ENCODE data around the gene FSIP1.

Gene FSIP1

DNA sequence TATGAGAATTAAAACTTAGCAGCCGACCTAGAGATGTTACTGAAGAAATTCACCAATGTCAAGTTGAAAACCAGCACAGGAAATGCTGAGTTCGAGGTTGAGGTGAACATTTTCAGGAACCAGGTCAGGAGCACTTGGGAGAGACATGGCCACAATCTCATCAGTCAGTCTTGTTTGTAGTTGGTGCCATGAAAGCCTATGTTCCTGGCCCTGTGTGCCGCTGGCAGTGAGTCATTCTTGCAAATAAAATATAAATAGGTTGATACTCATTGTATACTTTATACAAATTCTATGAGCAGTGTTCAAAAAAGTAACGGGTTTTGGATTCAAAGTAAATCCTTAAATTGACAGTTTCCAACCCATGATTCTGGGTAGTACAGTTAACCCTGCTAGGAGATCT is 1.5 kb upstream of the FSIP1 start:
- Histone ChIP-seq H3K27me3 (ENCODE audit: control insufficient read depth in 1 of 2, insufficient read depth in 2 of 2, low read length in 2 of 2) (no peaks in the 10 kb centered on the region), H3K9me3 (ENCODE audit: control insufficient read depth in 2 of 2, low read length in 2 of 2) (no peaks in the 10 kb centered on the region), H3K4me3 (ENCODE audit: low read length in 2 of 2) (peak overlapping the region in 1 of 2 donors; percentile 89), H3K27ac (ENCODE audit: low read length) (peak overlapping the region; percentile 37), H3K4me1 (ENCODE audit: control insufficient read depth, insufficient read depth, low read length) (peaks cover 10% of the 10 kb centered on the region), H3K9ac (ENCODE audit: low read length in 2 of 2) (no peak overlapping the region), H3K36me3 (ENCODE audit: control insufficient read depth in 2 of 2, insufficient read depth in 2 of 2, low read length in 2 of 2) (no peaks in the 10 kb centered on the region)

DNA sequence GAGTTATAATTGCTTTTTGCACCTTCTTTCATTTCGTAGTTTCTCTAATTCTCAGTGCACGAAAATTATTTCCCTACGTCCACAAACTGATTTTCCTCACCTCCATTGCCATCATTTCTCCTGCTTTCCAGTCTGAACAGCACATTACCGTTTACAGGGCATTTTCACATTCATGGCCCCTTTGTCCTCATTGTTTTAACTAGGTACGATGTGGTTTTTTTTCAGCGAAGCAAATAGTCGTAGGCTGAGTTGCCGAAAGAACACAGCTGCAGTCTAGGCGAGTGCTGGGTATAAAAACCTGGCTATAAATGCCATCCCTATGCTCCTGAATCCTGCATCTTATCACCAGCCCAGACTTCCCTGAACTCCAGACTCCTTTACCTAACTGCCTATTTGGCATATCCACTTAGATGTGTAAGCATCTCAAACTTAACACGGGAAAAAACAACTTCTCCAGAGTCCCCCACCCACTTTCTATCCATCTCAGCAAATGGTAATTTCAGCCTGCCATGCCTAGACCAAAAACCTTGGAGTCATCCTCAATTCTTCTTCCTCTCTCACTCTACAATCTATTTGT is 691 bp upstream of the FSIP1 start:
- peaks cover 10% of the 10 kb centered on the region for H3K4me1 ChIP-seq (ENCODE audit: control insufficient read depth, insufficient read depth, low read length)
- H3K9ac ChIP-seq (ENCODE audit: low read length in 2 of 2) = peak overlapping the region; percentile 84 to 86
- H3K36me3 ChIP-seq (ENCODE audit: control insufficient read depth in 2 of 2, insufficient read depth in 2 of 2, low read length in 2 of 2) = no peaks in the 10 kb centered on the region
- H3K27me3 ChIP-seq (ENCODE audit: control insufficient read depth in 1 of 2, insufficient read depth in 2 of 2, low read length in 2 of 2) = no peaks in the 10 kb centered on the region
- no peaks in the 10 kb centered on the region for H3K9me3 ChIP-seq (ENCODE audit: control insufficient read depth in 2 of 2, low read length in 2 of 2)
- H3K27ac ChIP-seq (ENCODE audit: low read length) = peak overlapping the region; percentile 58
- H3K4me3 ChIP-seq (ENCODE audit: low read length in 2 of 2) = peak overlapping the region; percentile 89 to 94

DNA sequence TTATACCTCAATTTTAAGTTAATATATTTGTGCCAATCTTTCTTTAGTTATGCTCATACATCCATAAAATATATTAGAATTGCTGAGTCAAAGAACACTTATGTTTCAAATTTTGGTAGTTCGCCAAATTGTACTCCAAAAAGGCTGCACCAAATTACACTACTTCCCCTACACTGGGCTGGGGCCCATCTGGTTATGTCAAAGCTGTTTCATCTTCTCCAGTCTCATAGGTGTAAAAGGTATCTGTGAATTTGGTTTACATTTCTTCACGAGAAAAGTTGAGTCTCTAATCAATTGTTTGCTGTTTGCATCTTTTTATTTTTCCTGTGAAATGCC is 706 bp downstream of the FSIP1 start:
- peaks cover 10% of the 10 kb centered on the region for H3K4me1 ChIP-seq (ENCODE audit: control insufficient read depth, insufficient read depth, low read length)
- H3K4me3 ChIP-seq (ENCODE audit: low read length in 2 of 2) = peak overlapping the region; percentile 65 to 89
- H3K9me3 ChIP-seq (ENCODE audit: control insufficient read depth in 2 of 2, low read length in 2 of 2) = no peaks in the 10 kb centered on the region
- H3K9ac ChIP-seq (ENCODE audit: low read length in 2 of 2) = no peak overlapping the region
- peak overlapping the region; percentile 58 for H3K27ac ChIP-seq (ENCODE audit: low read length)
- no peaks in the 10 kb centered on the region for H3K36me3 ChIP-seq (ENCODE audit: control insufficient read depth in 2 of 2, insufficient read depth in 2 of 2, low read length in 2 of 2)
- no peaks in the 10 kb centered on the region for H3K27me3 ChIP-seq (ENCODE audit: control insufficient read depth in 1 of 2, insufficient read depth in 2 of 2, low read length in 2 of 2)

DNA sequence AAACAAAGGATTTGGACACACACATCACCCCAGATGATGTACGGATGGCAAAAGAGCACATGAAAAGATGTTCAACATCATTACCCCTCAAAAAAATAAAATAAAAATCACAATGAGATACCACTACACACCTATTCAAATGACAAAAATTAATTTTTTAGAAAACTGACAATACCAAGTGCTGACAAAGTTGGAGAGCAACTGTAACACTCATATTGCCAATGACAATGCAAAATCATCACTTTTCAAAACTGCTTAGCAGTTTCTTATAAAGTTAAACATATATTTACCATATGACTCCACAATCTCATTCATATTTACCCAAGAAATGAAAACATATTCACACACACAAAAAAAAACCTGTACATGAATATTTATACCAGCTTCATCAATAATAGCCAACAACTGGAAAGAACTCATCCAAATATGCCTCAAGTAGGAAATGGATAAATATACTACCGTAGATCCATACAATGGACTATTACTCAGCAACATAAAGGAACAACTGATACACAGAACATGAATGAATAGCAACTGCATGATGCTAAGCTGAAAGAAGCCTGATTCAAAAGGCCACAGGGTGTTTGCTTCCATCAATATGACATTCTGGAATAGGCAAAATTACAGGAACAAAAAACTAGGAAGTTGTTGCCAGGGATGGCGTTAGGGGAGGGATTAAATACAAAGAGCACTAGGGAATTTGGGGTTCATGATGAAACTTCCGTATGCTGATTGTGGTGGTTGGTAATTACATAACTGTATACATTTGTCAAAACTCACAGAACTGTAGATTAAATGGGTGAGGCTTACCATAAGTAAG is 1.3 kb downstream of the FSIP1 start:
- no peaks in the 10 kb centered on the region for H3K27me3 ChIP-seq (ENCODE audit: control insufficient read depth in 1 of 2, insufficient read depth in 2 of 2, low read length in 2 of 2)
- H3K9me3 ChIP-seq (ENCODE audit: control insufficient read depth in 2 of 2, low read length in 2 of 2) = no peaks in the 10 kb centered on the region
- no peak overlapping the region for H3K27ac ChIP-seq (ENCODE audit: low read length)
- peaks cover 10% of the 10 kb centered on the region for H3K4me1 ChIP-seq (ENCODE audit: control insufficient read depth, insufficient read depth, low read length)
- H3K9ac ChIP-seq (ENCODE audit: low read length in 2 of 2) = no peak overlapping the region
- H3K36me3 ChIP-seq (ENCODE audit: control insufficient read depth in 2 of 2, insufficient read depth in 2 of 2, low read length in 2 of 2) = no peaks in the 10 kb centered on the region
- H3K4me3 ChIP-seq (ENCODE audit: low read length in 2 of 2) = no peak overlapping the region

DNA sequence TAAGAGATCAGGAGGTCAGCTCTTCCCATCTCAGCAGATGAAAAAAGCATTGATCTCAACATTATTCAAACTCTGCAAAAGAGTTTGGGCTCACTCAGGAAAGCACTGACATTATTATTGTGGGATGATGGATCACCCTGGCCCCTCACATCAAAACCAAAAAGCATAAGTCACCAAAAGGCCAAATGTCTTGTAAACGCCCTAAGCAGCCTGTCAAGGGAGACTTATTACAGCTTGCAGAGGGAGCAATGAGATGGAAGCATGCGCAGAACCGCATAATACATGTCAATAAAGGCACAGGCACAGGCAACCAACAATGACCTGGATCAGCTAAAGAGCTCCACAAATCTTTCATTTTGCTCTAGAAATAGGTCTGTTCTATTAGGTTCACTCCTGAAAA is 4.6 kb downstream of the FSIP1 start:
- no peaks in the 10 kb centered on the region for H3K4me1 ChIP-seq (ENCODE audit: control insufficient read depth, insufficient read depth, low read length)
- no peaks in the 10 kb centered on the region for H3K36me3 ChIP-seq (ENCODE audit: control insufficient read depth in 2 of 2, insufficient read depth in 2 of 2, low read length in 2 of 2)
- no peaks in the 10 kb centered on the region for H3K27me3 ChIP-seq (ENCODE audit: control insufficient read depth in 1 of 2, insufficient read depth in 2 of 2, low read length in 2 of 2)
- no peak overlapping the region for H3K4me3 ChIP-seq (ENCODE audit: low read length in 2 of 2)
- H3K9ac ChIP-seq (ENCODE audit: low read length in 2 of 2) = no peak overlapping the region
- H3K9me3 ChIP-seq (ENCODE audit: control insufficient read depth in 2 of 2, low read length in 2 of 2) = no peaks in the 10 kb centered on the region
- no peak overlapping the region for H3K27ac ChIP-seq (ENCODE audit: low read length)

DNA sequence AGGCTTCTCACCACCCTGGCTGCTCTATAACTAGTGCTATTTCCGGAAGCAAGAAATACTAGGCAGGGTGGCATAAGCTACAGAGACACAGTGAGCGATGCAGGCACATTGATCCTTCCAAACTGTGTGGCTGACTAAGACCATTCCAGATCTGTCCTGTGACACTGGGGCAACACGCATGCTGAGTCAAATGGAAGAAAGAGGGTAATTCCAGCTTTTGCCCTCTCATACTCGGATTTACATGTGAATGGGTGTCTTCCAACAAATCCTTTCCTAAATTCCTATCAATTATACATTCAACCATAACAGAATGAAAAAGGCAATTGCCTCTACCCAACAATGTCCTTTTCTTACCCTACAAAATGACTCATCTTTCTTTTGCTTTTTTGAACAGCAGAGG is 5.1 kb downstream of the FSIP1 start:
- H3K4me3 ChIP-seq (ENCODE audit: low read length in 2 of 2) = no peak overlapping the region
- H3K9ac ChIP-seq (ENCODE audit: low read length in 2 of 2) = no peak overlapping the region
- H3K4me1 ChIP-seq (ENCODE audit: control insufficient read depth, insufficient read depth, low read length) = no peaks in the 10 kb centered on the region
- H3K36me3 ChIP-seq (ENCODE audit: control insufficient read depth in 2 of 2, insufficient read depth in 2 of 2, low read length in 2 of 2) = no peaks in the 10 kb centered on the region
- no peaks in the 10 kb centered on the region for H3K9me3 ChIP-seq (ENCODE audit: control insufficient read depth in 2 of 2, low read length in 2 of 2)
- no peak overlapping the region for H3K27ac ChIP-seq (ENCODE audit: low read length)
- H3K27me3 ChIP-seq (ENCODE audit: control insufficient read depth in 1 of 2, insufficient read depth in 2 of 2, low read length in 2 of 2) = no peaks in the 10 kb centered on the region

DNA sequence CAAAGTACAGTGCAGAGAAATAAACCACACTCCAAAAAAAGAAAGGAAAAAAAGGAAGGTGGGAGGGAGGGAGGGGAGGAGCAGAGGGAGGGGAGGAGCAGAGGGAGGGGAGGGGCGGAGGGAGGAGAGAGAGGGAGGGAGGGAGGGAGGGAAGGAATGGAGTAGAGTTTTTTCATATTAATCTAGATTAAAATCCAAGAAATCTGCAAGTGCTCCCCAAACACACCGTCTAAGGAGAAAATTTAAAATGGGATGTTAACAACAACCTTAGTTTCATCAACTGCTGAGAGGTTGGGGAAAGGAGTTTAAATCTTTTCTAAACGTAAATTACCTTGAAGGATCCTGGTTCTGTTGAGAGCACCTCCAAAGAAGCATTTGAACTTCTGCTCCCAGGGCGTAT is 6.6 kb downstream of the FSIP1 start:
- no peaks in the 10 kb centered on the region for H3K27me3 ChIP-seq (ENCODE audit: control insufficient read depth in 1 of 2, insufficient read depth in 2 of 2, low read length in 2 of 2)
- H3K4me3 ChIP-seq (ENCODE audit: low read length in 2 of 2) = no peak overlapping the region
- no peak overlapping the region for H3K9ac ChIP-seq (ENCODE audit: low read length in 2 of 2)
- no peaks in the 10 kb centered on the region for H3K36me3 ChIP-seq (ENCODE audit: control insufficient read depth in 2 of 2, insufficient read depth in 2 of 2, low read length in 2 of 2)
- no peak overlapping the region for H3K27ac ChIP-seq (ENCODE audit: low read length)
- peaks cover 4% of the 10 kb centered on the region for H3K4me1 ChIP-seq (ENCODE audit: control insufficient read depth, insufficient read depth, low read length)
- no peaks in the 10 kb centered on the region for H3K9me3 ChIP-seq (ENCODE audit: control insufficient read depth in 2 of 2, low read length in 2 of 2)

DNA sequence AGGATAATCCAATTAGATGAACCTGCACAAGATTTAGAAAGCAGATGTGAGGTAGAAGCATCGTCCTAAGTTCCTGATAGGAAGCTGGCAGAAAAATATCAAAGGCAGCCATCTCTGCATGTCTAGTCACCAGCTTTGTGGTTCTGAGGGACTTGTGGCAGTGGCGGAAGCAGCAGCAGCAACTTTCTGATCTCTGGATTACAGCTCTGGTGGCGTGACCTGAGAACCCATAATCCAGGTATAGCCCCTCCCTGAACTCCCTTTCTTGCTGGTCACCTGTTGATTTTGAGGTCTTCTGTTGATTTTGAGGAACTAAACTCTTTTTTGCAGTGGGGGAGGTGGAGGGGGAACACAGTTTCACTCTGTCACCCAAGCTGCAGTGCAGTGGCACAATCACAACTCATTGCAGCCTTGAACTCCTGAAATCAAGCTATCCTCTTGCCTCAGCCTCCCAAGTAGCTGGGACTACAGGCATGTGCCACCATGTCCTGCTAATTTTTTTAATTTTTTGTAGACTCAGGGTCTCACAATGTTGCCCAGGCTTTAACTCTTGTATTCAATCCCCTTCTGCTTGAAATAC is 7.9 kb downstream of the FSIP1 start:
- Histone ChIP-seq H3K27me3 (ENCODE audit: control insufficient read depth in 1 of 2, insufficient read depth in 2 of 2, low read length in 2 of 2) (no peaks in the 10 kb centered on the region), H3K36me3 (ENCODE audit: control insufficient read depth in 2 of 2, insufficient read depth in 2 of 2, low read length in 2 of 2) (no peaks in the 10 kb centered on the region), H3K27ac (ENCODE audit: low read length) (no peak overlapping the region), H3K4me3 (ENCODE audit: low read length in 2 of 2) (no peak overlapping the region), H3K9me3 (ENCODE audit: control insufficient read depth in 2 of 2, low read length in 2 of 2) (no peaks in the 10 kb centered on the region), H3K9ac (ENCODE audit: low read length in 2 of 2) (no peak overlapping the region), H3K4me1 (ENCODE audit: control insufficient read depth, insufficient read depth, low read length) (peaks cover 4% of the 10 kb centered on the region)

DNA sequence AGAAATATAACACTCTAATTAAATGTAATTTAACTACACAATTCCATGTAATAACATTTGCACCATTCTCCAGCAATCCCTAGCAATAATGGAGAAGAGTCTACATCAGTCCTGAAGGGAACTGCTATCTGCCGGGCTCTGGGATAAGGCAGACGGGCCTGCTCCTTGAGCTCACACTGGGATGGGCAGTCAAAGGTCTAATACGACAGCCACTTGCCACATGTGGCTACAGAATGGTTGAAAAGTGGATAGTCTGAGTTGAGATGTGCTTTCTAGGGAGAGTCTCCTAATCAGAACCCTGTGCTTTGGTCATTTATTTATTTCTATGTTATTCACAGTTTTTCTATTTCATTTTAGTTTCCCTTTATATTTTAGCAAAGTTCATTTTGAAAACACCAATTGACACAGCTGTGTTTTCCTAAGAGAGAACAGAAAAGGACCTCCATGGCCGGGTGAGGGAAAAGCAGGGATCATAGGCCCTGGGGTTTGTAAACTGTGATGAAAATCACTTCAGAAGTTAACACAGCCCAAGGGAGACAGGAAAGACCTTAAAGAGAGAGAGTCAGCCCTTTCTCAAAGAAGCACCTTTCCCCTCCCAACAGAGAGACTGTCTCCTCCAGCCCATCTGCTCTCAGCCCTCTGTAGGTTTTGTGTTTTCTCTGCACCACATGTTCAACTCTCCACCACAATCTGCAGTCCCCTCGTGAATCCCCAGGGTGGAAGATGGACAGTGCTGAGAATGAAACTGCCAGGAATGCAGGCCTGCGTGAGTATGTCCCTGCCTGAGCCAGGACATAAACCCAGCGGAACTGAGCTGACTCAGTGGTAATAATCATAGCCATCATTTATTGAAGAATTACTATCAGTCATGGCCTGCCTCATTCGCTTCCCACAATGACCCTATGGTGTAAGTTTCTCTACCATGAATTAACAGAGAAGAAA is 11.6 kb downstream of the FSIP1 start:
- H3K27ac ChIP-seq (ENCODE audit: low read length) = peak overlapping the region; percentile 73
- H3K9ac ChIP-seq (ENCODE audit: low read length in 2 of 2) = peak overlapping the region; percentile 58 to 73
- H3K4me1 ChIP-seq (ENCODE audit: control insufficient read depth, insufficient read depth, low read length) = peaks cover 4% of the 10 kb centered on the region
- H3K27me3 ChIP-seq (ENCODE audit: control insufficient read depth in 1 of 2, insufficient read depth in 2 of 2, low read length in 2 of 2) = no peaks in the 10 kb centered on the region
- peak overlapping the region; percentile 33 to 59 for H3K4me3 ChIP-seq (ENCODE audit: low read length in 2 of 2)
- H3K36me3 ChIP-seq (ENCODE audit: control insufficient read depth in 2 of 2, insufficient read depth in 2 of 2, low read length in 2 of 2) = no peaks in the 10 kb centered on the region
- H3K9me3 ChIP-seq (ENCODE audit: control insufficient read depth in 2 of 2, low read length in 2 of 2) = no peaks in the 10 kb centered on the region

DNA sequence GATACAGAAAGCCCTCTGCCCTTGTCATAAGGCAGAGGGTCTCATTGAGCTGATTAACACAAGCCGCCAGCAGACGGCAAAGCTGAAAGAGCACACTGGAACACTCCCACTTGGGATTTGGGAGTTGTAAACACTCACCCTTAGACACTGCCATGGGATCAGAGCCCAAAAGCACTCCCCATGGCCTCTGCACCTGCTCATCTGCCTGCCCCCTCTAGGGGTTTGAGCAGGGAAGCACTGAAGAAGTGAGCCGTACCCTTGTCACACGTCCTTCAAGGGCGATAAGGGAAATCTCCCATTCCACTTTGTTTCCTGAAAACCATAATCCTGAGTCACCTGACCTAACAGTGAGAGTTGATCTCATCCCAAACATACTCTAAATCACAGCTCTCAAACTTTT is 14.7 kb downstream of the FSIP1 start:
- H3K27me3 ChIP-seq (ENCODE audit: control insufficient read depth in 1 of 2, insufficient read depth in 2 of 2, low read length in 2 of 2) = no peaks in the 10 kb centered on the region
- H3K9ac ChIP-seq (ENCODE audit: low read length in 2 of 2) = no peak overlapping the region
- H3K9me3 ChIP-seq (ENCODE audit: control insufficient read depth in 2 of 2, low read length in 2 of 2) = no peaks in the 10 kb centered on the region
- no peaks in the 10 kb centered on the region for H3K36me3 ChIP-seq (ENCODE audit: control insufficient read depth in 2 of 2, insufficient read depth in 2 of 2, low read length in 2 of 2)
- no peak overlapping the region for H3K4me3 ChIP-seq (ENCODE audit: low read length in 2 of 2)
- H3K4me1 ChIP-seq (ENCODE audit: control insufficient read depth, insufficient read depth, low read length) = peaks cover 4% of the 10 kb centered on the region
- H3K27ac ChIP-seq (ENCODE audit: low read length) = no peak overlapping the region

Data from stomach smooth muscle (tissue), 2 donors.